Keratinocyte (primary cell): Measurements from ENCODE around the gene CTNNA2.

Experiments used
- CTCF ChIP-seq, 3 experiments: IDR thresholded peaks in 1 of 3; conservative IDR thresholded peaks in 1 of 3; optimal IDR thresholded peaks in 1 of 3; 2 replicates in 2 of 3; 3 replicates in 1 of 3; pipeline versions ENCODE3 to v1.5.1; 2011; ENCODE audit warnings: low read length in 3 of 3, mild to moderate bottlenecking in 3 of 3, moderate library complexity in 2 of 3, control low read depth in 1 of 3, inconsistent platforms in 1 of 3; ENCODE audit not compliant: insufficient read depth in 2 of 3; ENCODE audit errors: extremely low read depth in 1 of 3
- EZH2 ChIP-seq: IDR thresholded peaks from one replicate; pipeline ENCODE4 v1.6.1; 2012; ENCODE audit warnings: inconsistent platforms, mild to moderate bottlenecking, low read length, moderate library complexity

- TF ChIP-seq CTCF (optimal IDR thresholded peaks at IDR 0.05 in 1 of 3, IDR thresholded peaks at IDR 0.05 in 1 of 3, conservative IDR thresholded peaks at IDR 0.05 in 1 of 3; ENCODE audit: extremely low read depth in 1 of 3, insufficient read depth in 2 of 3, low read length in 3 of 3): no peak
- TF ChIP-seq EZH2: no peak
Observed at GRCh38 chr2:80413136-80413535, 900.3 kb downstream of the CTNNA2 start.
